ENCODE measurements around the gene SIGLEC14.

The SIGLEC14 gene

GRCh38 chr19:51692468-51692867, 45.8 kb upstream of the SIGLEC14 start:
- TF ChIP-seq ESRRG (CRISPR knock-in tag; IDR thresholded peaks at IDR 0.05) (no peak), ZC3H10 (CRISPR knock-in tag; IDR thresholded peaks at IDR 0.05) (no peak), CSDC2 (CRISPR knock-in tag; IDR thresholded peaks at IDR 0.05) (no peak), ZFP3 (CRISPR knock-in tag; IDR thresholded peaks at IDR 0.05) (no peak), ARNTL (CRISPR knock-in tag; IDR thresholded peaks at IDR 0.05; ENCODE audit: borderline replicate concordance, low read depth) (no peak), BACH2 (CRISPR knock-in tag; IDR thresholded peaks at IDR 0.05; ENCODE audit: borderline replicate concordance) (no peak), RARB (CRISPR knock-in tag; IDR thresholded peaks at IDR 0.05) (no peak), SNAI2 (CRISPR knock-in tag; IDR thresholded peaks at IDR 0.05) (no peak), ZNF565 (CRISPR knock-in tag; conservative IDR thresholded peaks at IDR 0.05; ENCODE audit: low read depth) (no peak), ZFP30 (CRISPR knock-in tag; IDR thresholded peaks at IDR 0.05) (no peak), POU6F1 (CRISPR knock-in tag; IDR thresholded peaks at IDR 0.05; ENCODE audit: borderline replicate concordance, low read depth) (no peak), PPARA (CRISPR knock-in tag; IDR thresholded peaks at IDR 0.05; ENCODE audit: borderline replicate concordance) (no peak), TOX (CRISPR knock-in tag; IDR thresholded peaks at IDR 0.05; ENCODE audit: borderline replicate concordance) (no peak)
- TF ChIP-seq, protein P1, sequence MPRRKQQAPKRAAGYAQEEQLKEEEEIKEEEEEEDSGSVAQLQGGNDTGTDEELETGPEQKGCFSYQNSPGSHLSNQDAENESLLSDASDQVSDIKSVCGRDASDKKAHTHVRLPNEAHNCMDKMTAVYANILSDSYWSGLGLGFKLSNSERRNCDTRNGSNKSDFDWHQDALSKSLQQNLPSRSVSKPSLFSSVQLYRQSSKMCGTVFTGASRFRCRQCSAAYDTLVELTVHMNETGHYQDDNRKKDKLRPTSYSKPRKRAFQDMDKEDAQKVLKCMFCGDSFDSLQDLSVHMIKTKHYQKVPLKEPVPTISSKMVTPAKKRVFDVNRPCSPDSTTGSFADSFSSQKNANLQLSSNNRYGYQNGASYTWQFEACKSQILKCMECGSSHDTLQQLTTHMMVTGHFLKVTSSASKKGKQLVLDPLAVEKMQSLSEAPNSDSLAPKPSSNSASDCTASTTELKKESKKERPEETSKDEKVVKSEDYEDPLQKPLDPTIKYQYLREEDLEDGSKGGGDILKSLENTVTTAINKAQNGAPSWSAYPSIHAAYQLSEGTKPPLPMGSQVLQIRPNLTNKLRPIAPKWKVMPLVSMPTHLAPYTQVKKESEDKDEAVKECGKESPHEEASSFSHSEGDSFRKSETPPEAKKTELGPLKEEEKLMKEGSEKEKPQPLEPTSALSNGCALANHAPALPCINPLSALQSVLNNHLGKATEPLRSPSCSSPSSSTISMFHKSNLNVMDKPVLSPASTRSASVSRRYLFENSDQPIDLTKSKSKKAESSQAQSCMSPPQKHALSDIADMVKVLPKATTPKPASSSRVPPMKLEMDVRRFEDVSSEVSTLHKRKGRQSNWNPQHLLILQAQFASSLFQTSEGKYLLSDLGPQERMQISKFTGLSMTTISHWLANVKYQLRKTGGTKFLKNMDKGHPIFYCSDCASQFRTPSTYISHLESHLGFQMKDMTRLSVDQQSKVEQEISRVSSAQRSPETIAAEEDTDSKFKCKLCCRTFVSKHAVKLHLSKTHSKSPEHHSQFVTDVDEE (CRISPR knock-in tag; IDR thresholded peaks at IDR 0.05) = no peak

DNA sequence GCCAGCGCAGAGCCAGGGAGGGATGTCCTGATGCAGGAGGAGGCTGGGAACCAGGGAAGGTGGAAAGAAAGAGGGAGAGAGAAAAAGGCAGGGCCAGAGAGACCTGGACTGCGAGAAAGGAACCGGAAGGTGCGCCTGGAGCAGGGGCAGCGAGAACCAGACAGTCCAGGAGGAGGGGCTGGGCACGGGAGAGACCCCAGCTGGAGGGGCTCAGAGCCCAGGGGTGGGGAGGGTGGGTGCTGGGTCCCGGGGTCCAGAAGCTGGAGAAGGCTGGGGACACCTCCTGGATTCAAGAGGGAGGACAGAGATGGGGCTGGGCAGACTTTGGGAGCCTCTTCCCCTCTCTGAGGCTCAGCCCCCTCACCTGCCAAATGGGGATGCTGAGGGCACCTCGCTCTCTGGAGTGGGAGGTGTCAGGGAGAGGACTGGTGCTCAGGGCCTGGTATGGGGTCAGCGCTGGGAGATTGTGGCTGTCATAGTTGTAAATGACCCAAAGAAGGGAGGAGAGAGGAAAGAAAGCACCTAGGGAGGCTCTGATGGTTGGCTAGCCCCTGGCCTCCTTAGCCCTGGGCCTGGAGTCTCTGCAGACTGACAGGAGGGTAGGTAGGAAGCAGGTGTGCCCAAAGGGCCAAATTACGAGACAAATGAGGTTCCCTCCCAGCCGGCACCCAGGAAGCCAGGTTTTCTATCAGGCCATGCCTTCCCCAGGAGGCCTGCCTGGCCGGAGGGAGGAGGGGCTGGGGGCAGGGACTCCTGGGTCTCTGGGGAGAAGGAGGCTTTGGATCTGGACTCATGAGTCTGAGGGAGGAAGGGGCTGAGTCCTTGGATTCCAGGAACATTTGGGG, 45.2 kb upstream of the SIGLEC14 start:
- TF ChIP-seq ESRRG (CRISPR knock-in tag; IDR thresholded peaks at IDR 0.05) (no peak), ZNF565 (CRISPR knock-in tag; conservative IDR thresholded peaks at IDR 0.05; ENCODE audit: low read depth) (no peak), CSRNP3 (CRISPR knock-in tag; IDR thresholded peaks at IDR 0.05) (no peak), BACH2 (CRISPR knock-in tag; IDR thresholded peaks at IDR 0.05; ENCODE audit: borderline replicate concordance) (no peak), PPARA (CRISPR knock-in tag; IDR thresholded peaks at IDR 0.05; ENCODE audit: borderline replicate concordance) (no peak), CSDC2 (CRISPR knock-in tag; IDR thresholded peaks at IDR 0.05) (no peak), ZNF70 (CRISPR knock-in tag; IDR thresholded peaks at IDR 0.05) (no peak), RARB (CRISPR knock-in tag; IDR thresholded peaks at IDR 0.05) (no peak), GLIS3 (CRISPR knock-in tag; IDR thresholded peaks at IDR 0.05) (no peak), ZC3H10 (CRISPR knock-in tag; IDR thresholded peaks at IDR 0.05) (no peak), TOX (CRISPR knock-in tag; IDR thresholded peaks at IDR 0.05; ENCODE audit: borderline replicate concordance) (no peak)
- TF ChIP-seq, protein P1 (CRISPR knock-in tag; IDR thresholded peaks at IDR 0.05) = no peak
- TF ChIP-seq, protein P2, sequence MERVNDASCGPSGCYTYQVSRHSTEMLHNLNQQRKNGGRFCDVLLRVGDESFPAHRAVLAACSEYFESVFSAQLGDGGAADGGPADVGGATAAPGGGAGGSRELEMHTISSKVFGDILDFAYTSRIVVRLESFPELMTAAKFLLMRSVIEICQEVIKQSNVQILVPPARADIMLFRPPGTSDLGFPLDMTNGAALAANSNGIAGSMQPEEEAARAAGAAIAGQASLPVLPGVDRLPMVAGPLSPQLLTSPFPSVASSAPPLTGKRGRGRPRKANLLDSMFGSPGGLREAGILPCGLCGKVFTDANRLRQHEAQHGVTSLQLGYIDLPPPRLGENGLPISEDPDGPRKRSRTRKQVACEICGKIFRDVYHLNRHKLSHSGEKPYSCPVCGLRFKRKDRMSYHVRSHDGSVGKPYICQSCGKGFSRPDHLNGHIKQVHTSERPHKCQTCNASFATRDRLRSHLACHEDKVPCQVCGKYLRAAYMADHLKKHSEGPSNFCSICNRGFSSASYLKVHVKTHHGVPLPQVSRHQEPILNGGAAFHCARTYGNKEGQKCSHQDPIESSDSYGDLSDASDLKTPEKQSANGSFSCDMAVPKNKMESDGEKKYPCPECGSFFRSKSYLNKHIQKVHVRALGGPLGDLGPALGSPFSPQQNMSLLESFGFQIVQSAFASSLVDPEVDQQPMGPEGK (CRISPR knock-in tag; IDR thresholded peaks at IDR 0.05; ENCODE audit: borderline replicate concordance) = no peak
- TF ChIP-seq, protein P3, sequence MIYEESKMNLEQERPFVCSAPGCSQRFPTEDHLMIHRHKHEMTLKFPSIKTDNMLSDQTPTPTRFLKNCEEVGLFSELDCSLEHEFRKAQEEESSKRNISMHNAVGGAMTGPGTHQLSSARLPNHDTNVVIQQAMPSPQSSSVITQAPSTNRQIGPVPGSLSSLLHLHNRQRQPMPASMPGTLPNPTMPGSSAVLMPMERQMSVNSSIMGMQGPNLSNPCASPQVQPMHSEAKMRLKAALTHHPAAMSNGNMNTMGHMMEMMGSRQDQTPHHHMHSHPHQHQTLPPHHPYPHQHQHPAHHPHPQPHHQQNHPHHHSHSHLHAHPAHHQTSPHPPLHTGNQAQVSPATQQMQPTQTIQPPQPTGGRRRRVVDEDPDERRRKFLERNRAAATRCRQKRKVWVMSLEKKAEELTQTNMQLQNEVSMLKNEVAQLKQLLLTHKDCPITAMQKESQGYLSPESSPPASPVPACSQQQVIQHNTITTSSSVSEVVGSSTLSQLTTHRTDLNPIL (CRISPR knock-in tag; IDR thresholded peaks at IDR 0.05; ENCODE audit: low read depth) = no peak
- ATAC-seq = no peak

More at GRCh38 chr19:51692468-51692867, 45.8 kb upstream of the SIGLEC14 start:
- ATAC-seq = no peak

Data from SK-N-SH treated with all-trans-retinoic acid at 6 μM for 48 hours (cell line).